ENCODE measurements around the gene KIF25.

The KIF25 gene

DNA sequence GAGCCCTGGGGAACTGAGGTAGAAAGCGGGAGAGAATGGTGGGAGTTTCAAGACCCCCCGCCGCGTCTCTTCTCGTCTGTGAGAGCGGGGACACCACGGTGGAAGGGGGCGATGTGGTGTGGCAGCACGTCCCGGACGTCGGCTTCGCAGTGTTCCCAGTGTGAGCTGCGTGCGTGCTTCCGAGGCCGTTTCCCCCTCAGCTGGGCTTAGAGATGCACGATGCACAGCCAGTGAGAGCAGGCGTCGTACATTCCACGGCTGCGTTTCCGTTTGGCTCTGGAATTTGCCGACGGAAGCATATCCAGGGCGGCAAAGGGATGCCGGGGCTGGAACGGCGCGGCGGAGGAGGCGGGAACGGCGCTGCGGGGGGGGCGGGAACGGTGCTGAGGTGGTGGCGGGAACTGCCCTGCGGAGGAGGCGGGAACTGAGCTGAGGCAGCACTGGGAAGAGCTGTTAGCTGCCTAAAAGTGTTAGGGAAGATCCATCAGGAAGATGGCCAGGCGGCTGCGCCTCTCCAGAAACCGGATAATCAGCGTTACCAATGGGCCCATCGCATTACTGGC, 37.7 kb downstream of the KIF25 start:
- no peak for DNase-seq (ENCODE audit: low read depth in 1 of 2, low spot score in 1 of 2)

GRCh38 chr6:168035661-168036545, 38.4 kb downstream of the KIF25 start:
- no peak for DNase-seq (ENCODE audit: low read depth in 1 of 2, low spot score in 1 of 2)

GRCh38 chr6:168037242-168037641, 39.8 kb downstream of the KIF25 start:
- DNase-seq (ENCODE audit: low read depth in 1 of 2, low spot score in 1 of 2) = no peak

DNA sequence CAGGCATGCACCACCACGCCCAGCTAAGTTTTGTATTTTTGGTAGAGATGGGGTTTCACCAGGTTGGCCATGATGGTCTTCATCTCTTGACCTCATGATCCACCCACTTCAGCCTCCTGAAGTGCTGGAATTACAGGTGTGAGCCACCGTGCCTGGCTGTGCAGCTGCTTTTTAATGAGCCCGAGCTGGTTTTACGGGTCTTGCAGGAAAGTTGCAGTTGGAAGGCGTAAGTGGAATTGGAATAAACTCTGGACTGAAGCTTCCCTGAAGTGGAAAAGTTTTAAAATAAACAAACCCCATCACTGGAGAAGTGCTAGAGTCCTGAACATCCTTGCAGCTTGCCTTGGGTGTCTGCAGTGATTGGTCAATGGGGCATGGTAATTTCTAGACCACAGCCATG, 40.4 kb downstream of the KIF25 start:
- no peak for DNase-seq (ENCODE audit: low read depth in 1 of 2, low spot score in 1 of 2)

GRCh38 chr6:168038576-168039140, 41.2 kb downstream of the KIF25 start:
- no peak for DNase-seq (ENCODE audit: low read depth in 1 of 2, low spot score in 1 of 2)

GRCh38 chr6:168039301-168039700, 41.8 kb downstream of the KIF25 start:
- DNase-seq (ENCODE audit: low read depth in 1 of 2, low spot score in 1 of 2) = no peak

- DNase-seq (ENCODE audit: low read depth in 1 of 2, low spot score in 1 of 2) = no peak
These were observed 42.4 kb downstream of the KIF25 start for GRCh38 chr6:168039849-168040248.

DNA sequence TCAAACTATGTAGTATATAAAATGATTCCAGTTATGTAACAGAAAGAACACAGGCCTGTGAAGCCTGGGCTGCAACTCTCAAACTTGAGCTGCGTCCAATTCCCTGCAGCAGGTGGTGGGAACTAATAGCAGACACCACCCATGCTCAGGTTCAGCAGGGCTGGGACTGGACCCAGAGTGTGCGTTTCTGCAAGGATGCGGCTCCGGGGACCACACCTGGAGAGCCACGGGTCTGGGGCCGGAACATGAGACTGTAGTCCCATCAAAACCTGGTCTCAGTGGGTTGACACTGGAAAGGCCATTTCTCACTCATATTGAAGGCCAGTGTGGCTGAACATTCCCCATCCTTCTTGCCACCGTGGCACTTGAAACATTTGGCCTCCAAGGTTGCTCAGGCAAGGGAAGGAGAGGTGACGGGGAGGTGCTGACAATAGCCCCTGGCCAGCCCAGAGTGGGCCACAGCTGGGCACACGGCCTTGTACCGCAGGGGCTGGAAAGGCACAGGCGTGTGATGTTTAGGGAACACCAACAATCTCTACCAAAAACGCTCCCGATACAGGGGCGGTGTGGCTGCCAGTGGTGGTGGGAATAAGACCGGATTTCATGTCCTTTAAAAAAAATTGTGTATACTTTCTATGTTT, 43.5 kb downstream of the KIF25 start:
- DNase-seq (ENCODE audit: low read depth in 1 of 2, low spot score in 1 of 2) = no peak

- DNase-seq (ENCODE audit: low read depth in 1 of 2, low spot score in 1 of 2) = no peak
These were observed 44.5 kb downstream of the KIF25 start for GRCh38 chr6:168041928-168042327.

- no peak for DNase-seq (ENCODE audit: low read depth in 1 of 2, low spot score in 1 of 2)
These were observed 45.1 kb downstream of the KIF25 start for GRCh38 chr6:168042426-168043192.

DNA sequence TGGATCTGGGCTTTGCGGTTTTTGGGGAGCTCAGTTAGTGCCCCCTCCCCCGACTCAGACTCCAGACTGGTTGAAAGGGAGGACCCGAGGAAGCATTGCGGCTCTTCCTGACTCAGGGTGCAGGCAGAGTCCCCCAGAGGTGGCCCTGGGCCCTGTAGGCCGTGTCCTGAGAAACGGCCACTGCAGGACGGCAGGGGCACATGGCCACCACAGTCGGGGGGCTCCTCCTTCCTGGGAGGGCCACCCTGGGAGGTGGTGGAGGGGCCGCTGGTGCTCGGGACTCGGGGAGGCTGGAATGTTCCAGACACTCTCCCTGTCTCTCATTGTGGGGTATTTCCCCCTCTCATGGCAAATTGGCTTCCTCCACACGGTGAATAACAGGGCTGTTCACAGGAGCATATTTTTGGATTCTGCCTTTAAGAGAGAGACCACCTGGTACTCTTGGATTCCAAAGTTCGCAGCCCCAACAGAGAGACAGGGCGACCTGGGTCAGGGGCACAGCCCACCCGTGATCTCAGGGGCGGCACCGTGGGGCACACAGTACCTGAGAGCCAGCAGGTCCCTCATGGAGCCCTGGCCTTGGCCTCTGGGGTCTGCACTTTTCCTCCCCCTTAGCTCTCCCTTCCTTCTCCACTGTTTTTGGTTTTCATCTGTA, 45.8 kb downstream of the KIF25 start:
- no peak for DNase-seq (ENCODE audit: low read depth in 1 of 2, low spot score in 1 of 2)

- no peak for DNase-seq (ENCODE audit: low read depth in 1 of 2, low spot score in 1 of 2)
These were observed 46.5 kb downstream of the KIF25 start for GRCh38 chr6:168043848-168044415.

- no peak for DNase-seq (ENCODE audit: low read depth in 1 of 2, low spot score in 1 of 2)
These were observed 47.2 kb downstream of the KIF25 start for GRCh38 chr6:168044521-168045130.

- DNase-seq (ENCODE audit: low read depth in 1 of 2, low spot score in 1 of 2) = no peak
These were observed 47.7 kb downstream of the KIF25 start for GRCh38 chr6:168045141-168045691.

DNA sequence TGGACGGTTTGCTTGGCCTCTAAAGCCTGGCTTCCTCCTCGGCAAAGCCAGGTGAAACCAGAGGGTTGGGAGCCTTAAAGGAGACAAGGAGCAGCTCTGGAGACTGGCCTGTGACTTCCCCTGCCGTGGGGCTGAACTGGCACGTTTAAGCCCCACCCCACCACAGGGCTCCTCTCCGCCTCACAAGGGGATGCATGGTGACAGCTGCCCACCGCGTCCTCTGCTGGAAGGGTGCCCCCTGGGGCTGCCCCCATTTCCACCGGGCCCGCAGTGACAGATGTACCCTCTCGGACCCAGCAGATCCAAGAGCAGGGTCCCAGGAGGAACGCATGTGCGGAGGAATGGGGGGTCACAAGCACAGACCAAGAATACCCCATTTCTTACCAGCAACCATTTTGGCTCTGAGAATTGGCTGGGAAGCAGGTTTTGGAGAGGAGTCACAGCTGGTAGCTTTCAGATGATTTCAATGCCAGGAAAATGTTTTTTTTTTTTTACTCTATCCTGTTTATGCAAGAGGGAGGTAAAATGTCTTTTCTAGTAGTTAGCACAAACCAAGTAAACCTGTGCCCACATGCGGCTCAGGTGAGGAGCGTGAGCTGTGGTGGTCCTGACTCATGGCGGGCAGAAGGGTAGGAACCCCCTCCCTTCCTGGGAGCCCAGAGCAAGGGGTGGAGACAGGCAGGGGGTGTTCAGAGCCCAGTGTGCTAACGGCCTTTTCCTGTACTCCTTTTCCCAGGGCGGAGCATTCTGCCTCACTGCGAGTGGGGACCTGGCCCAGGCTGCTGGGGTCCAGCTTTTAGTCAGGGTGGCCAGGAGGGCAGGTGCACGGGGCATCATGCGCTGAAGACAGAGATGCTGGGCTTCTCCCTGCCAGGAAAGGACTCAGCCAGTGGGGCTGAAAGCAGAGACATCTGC, 48.5 kb downstream of the KIF25 start:
- DNase-seq (ENCODE audit: low read depth in 1 of 2, low spot score in 1 of 2) = no peak

DNA sequence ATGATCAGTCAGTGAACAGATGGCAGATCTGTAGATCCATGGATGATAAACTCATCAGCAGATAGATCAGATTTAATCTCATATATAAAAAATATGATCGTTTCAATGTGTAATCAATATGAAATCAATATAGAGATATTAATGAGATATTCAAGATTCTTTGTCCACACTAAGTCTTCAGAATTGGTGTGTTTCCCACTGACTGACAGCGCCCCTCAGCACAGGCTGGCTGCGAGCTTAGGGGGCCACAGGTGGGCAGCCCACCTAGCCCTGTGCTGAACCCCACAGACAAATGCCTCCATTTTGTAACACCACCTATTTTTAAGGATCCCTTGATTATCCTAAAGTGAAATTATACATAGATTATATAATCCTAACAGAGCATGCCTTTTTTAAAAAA, 49.2 kb downstream of the KIF25 start:
- no peak for DNase-seq (ENCODE audit: low read depth in 1 of 2, low spot score in 1 of 2)

- no peak for DNase-seq (ENCODE audit: low read depth in 1 of 2, low spot score in 1 of 2)
These were observed 50.6 kb downstream of the KIF25 start for GRCh38 chr6:168047841-168048723.

DNA sequence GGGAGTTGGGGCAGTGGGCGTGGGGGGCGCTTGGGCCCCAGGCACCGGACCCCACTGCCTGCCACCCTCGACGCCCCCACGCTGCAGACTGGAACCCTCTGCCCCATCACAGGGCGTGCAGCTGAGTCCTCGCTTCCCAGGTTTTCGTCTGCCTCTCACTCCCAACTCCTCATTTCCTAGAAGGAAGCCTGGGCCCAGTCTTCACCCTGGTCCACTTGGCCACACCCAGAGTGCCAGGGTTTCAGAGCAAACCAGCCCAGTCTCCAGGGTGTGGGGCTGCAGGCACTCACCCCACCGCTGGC, 51.2 kb downstream of the KIF25 start:
- DNase-seq (ENCODE audit: low read depth in 1 of 2, low spot score in 1 of 2) = no peak
